SIG-M5 treated with dmso at 0.1 percent for 504 hours (cell line): ENCODE data around the gene CUBN.
"Not testable (repeated sequence)": the region's sequence is repeated elsewhere in the genome, so short reads cannot be mapped to it uniquely, and the experiment has no call there.

Source experiments
- DNase-seq: peaks from one replicate; lab custom pipeline; 2025; ENCODE audit not compliant: unreplicated experiment; lab: John Stamatoyannopoulos, UW

CUBN gene

DNA sequence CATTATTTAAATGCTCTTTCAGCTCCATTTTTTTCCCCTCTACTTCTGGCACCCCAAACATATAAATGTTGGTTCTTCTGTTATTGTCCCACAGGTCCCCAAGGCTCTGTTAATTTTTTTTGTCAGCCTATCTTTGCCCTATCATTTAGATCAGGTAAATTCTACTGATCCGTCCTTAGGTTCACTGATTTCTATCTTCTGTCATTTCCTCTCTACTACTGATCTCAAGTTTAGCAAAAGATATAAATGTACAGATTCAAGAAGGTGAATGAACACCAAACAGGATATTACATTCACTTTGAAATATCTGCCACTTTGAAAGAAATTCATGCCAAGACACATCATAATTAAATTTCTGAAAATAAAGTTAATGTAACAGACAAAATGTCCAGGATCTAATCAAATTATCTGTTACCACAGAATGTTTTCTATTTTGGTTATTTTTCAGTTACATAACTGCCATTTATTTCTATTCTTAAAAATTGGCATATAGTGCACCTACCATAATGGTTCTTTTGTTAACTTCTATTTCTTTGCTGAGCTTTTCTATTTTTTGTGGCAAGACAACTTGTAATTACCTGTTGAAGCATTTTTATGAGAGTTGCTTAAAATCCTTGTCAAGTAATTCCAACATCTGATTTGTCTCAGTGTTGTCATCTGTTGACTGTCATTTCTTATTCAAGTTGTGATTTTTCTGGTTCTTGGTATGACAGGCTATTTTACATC is 12.1 kb upstream of the CUBN start:
- no peak for DNase-seq

DNA sequence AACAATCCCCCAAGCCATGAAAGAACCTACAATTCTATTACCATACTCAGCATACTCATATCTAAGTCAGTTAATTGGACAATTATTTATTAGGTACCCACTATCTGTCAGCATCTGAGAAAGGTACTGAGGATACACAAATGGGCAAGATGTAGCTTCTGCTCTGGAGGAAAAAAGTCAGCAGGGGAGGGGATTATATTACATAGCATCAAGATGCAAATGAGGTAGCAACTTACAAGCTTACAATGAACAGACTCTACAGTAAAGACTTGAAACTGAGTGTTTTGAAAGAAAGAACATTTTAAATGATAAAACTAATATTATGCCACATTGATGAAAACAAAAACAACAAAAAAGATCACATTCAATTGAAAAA is 10.8 kb upstream of the CUBN start:
- no peak for DNase-seq

DNA sequence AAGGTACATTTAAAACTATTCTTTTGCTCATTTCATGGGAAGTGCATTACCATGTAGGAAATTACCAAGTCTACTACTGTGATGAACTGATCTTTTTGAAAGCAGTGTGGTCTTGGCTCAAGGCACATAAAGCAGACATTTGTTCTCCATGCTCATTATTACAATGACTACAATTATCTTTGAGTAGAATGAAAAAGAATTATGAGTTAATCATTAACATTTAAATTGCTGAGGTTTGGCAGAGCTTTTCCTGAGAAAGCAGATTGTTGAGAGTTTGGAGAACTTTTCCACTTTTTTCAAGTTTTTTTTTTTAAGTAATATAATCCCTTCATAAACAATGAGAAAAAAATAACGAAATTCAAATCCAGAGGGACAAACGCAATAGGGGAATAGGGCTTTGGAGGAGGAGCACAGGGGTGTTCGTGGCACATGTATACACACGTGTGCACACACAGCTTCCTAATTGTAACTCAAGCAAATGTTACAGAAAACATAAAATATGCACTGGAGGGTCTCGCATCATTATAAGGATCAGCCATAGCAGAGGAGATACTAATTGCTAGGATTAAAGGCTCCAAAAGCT is 8.9 kb upstream of the CUBN start:
- DNase-seq = no peak

DNA sequence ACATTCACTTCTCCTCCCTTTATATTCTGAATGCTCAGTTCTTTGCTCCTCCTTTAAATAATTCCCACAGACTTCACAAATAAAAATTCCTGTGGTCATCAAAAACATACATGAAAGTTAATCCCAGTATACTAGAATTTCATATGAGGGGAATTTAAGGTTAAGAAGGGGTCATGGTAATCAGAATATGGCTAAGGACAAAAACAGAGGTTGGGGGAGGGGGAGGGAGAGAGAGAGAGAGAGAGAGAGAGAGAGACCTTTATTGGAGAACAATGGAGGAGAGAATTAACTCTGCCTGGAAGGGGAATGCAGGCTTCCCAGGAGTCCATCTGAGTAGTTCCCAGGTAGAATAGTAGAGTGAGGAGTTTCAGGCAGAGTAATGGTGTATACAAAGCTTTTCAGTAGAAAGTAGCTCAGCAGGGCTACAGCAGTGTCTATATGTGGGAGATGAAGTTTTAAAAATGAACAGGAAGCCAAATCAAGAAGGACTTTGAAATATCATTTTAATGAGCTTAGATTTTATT is 5.2 kb upstream of the CUBN start:
- DNase-seq = no peak

DNA sequence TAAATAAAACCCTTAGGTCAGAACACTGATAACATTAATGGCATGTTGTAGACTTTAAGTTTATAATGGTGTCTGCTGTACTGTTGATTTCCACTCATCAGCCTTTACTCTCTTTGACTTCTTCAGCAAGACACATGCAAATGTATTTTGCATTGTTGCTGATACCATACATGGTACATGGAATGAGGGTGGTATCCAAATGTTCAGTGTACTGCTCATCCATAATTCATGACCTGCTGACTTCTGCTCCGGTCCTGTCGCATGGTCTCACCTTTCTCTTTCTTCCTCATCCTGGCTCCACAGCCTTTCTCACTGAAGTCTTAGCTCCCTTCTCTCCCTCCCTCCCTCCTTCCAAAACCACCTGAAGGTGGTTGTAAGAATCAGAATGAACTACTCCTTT is 4.7 kb upstream of the CUBN start:
- no peak for DNase-seq

DNA sequence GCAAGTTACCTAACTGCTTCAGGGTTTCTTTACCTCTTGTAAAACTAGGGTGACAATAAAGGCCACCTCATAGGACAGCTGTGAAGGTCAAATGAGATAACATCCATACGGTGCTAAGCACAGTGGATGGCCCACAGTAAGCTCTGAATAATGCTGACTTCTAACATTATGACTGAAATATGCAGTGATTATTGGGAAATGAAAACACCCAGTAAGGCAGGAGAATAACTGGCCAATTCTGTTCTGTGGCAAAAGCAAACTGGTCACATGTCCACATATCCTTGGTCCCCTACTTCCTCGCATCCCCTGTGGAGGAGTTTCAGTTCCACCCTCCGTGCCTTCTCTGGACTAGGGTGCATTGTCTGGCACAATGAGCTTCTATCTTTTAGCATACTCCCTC is 1.4 kb downstream of the CUBN start:
- no peak for DNase-seq

DNA sequence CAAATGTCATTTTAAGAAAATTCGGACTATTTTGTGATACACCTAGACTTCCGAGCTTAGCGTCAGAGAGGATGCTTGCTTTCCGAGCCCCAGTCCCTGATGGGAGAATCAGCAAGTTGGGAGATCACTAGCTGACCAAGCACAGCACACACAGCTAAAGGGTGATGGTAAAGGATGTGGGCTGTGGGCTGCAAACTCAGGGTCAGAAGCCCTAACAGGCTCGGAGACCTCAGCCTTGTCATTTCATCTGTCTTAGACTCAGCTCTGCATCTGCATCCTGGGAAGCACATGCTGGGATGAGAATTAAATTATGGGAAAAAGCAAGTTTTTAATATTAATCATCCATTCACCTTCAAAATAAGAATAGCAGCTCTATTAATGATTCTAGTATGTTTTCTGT is 3.3 kb downstream of the CUBN start:
- no peak for DNase-seq

DNA sequence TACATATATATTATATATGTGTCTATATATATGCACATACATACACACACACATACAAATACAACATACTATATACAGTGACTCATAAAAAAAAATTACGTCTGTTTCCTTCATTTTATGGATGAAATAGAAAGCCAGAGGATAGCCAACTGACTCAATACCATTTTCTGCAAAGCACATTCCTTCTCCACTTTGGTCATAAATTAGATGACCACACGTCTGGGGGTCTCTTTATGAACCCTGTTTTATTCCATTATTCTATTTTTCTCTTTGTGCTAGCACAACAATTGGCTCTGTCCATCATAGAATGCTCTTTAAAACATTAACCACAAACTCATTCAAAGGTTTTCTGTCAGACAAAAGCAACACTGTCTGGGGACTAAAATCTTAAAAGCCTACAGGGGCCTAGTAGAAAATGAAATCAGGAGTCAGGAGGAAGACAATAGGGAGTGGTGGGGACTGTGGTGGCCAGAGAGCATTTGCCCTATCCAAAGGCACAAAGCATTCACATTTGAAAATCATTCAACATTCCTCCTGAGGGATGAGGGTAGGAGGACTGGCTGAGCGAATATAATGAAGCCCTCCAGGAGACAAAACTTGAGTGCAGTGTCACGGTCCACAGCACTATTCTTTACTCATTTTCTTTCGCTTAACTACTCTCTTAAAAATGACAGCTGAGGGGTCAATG is 4.3 kb downstream of the CUBN start:
- DNase-seq = no peak

DNA sequence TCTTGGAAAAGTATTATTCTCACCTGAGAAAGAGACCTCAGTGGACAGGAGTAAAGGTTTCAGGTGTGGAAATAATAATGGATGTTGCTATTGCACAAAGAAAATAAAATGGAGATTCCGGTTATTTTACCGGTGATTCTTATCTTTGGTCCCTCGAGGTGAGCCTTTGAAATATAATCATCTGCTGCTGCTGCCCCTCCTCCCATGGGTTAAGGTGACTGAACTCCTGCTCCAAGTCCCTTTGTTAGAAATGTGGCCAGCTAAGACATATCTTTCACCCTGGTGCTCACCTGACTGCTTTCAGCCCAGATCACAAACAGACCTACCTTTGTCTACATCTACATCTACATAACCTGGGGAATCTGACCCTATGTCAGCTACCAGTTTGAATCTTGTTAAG is 5.7 kb downstream of the CUBN start:
- no peak for DNase-seq

DNA sequence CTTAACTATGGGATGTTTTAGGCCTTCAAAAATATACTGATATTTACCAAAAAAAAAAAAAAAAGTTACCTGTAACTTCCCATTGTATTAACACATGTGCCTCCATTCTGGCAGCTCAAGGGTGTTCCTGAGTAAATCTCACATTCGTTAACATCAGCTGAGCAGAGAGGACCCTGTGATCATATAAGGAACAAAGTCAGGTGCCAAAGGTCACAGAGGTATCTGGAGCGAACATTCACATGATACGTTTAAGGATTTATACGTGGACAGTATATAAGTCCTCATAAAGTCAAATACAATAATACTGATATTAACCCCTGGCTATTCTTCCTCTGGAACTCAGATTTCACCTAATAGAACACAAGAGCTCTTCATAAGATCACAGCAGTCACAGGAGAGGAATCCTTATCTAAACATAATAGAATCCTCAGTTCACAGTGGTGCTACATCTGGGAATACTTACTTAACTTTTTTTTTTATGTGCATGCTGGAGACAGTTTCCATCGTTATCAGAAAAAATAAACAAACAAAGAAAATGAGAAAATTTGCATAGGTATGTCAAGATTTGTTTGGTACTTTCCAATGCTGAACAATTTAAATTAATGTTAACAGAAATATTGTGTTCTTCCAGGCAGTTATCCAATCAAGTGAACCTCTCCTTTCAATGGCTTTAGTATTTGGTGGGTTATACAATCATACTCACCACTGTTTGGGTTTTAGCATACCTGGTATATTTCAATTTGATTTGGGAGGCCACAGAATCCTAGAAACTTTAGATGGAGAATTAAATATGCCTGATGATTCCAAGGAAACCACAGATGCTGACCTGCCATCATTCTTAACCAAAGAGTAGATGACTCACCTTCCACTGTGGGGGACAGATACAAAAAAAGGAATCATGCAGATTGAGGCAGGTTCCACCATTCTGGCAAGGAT is 6.6 kb downstream of the CUBN start:
- DNase-seq = no peak

DNA sequence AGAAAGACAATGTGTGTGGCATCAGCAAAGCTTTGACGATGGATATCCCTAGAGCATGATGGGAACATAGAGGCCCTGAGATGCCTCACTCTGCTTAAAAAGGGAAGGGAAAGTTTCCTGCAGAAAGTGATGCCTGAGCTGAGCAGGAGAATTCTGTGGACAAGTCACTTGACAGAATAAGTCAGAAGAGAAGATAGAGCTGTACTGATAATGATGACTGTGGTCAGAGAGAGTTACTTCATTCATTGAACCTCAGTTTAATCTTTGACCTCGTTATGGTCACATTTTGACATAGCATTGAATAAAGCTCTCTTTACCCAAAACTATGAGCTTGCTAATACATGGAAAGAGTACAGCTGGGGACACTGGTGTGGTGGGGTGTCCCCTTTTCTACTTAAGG is 7.6 kb downstream of the CUBN start:
- no peak for DNase-seq

DNA sequence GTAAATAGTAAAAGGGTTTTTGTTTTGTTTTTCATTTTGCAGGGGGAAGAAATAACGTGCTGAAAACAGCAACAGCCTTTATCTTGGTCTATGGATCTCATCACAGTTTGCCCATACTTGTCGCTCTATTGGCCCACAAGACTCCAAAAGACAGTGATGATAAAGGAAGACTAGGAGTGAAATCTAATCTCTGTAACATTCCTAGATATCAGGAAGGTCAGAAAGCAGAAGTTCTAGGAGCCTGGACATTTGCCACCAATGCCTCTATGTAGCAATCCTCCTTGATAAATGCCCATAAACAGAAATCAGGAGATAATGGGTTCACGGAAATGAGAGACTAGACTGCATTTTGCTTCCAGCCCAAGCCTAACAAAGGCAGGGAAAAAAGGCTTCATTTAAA is 8.9 kb downstream of the CUBN start:
- DNase-seq = no peak

DNA sequence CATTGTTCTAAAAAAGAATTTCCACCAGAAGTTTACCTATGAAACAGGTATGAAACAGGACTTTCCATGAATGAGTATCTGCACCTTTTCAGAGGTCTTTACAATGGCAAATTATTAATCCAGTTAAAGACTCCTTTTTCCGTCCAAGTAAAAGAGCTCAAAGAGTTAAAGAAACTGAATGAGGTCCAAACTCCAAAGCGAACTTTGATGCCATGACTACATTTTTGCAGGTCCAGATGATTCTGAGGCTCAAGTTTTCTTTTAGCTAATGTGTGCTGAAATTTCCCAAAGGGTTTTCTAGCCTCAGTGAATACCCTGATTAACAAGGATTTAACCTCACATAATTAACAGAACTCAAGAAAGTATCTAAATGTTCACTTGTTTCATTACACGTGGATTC is 9.8 kb downstream of the CUBN start:
- DNase-seq = no peak

DNA sequence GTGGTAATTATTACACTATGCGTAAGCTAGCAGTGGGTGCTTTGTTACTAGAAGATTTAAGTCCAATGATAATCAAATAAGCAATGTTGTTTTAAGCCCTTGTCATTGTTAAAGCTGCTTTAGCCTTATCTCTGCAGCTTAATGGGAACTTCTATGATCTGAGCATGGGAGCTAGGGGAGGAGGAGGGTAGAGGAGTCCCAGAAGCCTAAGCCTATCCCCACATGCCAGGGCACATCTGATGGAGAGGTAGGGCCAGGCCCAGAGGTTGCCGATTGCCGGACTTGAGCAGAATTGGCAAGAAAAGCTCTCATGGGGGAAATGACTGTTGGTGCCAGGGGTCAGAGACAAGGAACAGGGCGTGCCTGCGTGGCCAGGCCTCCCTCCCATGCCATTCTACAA is 13.4 kb downstream of the CUBN start:
- DNase-seq = no peak

DNA sequence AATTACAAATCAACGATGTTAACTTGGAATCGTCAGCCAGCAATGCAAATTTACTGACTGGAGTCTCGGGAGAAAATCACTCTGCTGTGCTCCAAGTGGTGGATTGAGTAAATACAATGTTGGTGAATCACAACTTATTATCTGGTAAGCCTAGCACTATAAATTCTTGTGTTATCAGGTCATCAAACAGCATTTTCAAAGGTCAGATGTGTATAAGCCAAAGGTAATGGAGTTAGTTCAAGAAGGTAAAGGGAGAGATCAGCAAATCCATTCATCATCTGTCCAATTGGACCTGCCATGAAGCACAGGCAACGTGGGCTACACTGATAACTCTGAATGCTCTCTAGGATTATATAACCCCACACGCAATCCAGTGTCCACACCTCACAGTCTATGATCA is 13.9 kb downstream of the CUBN start:
- DNase-seq = no peak

DNA sequence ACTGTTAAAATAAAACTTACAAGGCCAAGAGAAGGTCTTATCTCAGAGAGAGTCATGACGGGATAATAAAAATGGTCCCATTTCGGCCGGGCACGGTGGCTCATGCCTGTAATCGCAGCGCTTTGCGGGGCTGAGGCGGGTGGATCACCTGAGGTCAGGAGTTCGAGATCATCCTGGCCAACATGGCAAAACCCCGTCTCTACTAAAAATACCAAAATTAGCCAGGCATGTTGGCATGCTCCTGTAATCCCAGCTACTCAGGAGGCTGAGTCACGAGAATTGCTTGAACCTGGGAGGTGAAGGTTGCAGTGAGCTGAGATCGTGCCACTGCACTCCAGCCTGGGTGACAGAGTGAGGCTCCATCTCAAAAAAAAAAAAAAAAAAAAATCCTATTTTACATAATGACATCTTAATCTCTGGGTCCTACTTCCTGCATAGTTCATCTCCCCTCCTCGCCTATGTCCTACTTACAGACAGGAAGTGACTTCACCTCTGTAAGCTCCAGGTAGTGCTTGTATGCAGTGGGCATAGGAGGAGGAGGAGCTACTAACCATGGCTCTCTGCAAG is 14.7 kb downstream of the CUBN start:
- DNase-seq = not testable (repeated sequence)

DNA sequence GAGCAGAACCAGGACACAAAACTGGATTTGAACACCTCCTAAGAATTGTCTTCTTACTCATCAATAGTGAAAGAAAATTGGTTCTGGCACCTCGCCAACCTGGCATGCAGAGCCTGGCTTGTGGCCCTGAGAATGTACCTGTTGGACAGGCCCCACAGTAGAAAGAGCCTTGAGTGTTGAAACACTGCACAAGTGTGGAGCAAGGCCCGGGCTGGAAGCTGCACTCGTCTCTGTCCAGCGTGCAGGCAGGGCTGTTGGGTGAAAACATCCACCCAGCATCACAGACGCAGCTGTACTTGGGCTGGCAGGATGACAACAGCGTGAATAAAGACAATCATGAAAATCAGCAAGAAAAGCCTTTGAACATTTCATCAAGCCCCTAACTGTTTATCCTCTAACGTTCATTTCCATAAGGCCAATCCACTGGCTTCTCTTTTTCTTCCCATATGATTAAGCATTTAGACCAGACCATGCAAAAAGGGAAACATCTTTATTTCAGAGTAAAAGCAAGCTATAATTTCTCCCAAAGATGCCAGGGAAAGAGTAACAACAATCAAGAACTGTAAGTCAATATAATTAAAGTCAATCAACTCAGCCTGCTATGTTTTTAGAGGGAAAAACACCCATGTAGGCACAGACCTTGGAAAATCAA is 15.6 kb downstream of the CUBN start:
- no peak for DNase-seq

DNA sequence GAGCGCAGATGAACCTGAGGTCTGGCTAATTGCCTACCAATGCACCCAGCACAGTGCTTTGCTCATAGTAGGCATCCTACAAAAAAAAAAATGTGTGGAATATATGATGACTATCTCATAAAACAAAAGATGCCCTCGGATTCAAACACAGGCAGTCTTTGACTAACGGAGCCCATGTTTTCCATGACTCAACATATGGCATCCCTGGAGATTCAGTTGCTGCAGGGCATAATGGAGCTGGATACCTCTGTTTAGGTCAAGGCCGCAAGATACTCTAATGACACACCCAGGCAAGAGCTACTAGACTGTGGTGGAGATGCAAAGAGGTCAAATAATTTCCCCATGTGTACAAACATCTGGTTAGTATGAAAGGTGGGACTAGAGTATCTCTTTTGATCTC is 16.3 kb downstream of the CUBN start:
- no peak for DNase-seq

DNA sequence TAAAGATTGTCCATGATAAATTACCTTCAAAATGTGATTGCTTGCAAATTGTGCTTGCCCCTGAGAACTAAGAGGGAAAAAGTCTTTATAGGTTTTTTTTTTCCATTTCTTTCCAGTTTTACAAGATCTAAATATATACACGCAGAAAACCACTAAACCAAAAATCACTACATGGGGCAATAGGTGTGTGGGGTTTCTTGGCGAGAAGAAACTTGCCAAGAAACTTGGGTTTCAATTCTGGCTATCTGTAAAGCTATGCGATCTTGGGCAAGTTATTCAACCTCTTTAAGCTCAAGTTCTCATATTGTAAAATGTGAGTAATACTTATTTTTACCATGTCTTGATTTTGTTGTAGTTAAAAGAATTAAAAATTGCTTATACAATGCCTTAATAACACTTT is 17.0 kb downstream of the CUBN start:
- no peak for DNase-seq

DNA sequence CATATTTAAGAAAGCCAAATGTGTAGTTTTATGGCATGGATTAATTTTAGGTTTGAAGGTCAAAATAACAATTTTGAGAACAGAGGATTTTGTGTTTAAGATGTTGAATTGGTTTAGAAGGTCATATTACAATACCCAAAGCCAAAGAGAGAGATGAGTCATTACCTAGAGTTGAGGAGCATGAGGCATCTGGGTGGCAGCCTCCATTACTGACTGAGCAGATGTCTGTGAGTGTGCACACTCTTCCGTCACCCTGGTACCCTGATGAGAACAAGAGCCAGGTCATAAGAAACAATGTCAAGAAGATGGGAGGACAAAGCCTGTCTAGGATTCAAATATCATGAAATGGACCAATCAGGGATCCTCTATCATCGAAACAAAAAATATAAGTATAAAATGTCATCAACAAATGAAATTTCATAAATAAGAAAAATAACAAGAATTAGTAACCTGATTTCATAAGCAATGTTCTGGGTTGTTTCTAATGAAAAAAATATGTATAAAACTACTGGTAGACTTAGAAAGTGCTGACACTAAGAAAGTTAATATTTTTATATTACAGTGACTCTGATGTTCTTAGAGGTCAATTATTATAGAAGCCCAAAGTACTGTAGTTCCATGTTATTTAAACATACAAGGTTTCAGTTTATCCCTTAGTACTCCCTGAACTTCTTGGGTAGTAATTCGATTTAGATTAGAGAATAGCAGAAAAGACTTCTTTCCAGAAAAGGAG is 20.0 kb downstream of the CUBN start:
- no peak for DNase-seq
